GM21723 (cell line): Measurements from ENCODE around the gene BFSP2.

Experiments
- ATAC-seq: cut with Tn5 transposase; IDR thresholded peaks from one replicate; pipeline ENCODE4 v1.9.1; 2021; ENCODE audit warnings: mild to moderate bottlenecking, moderate library complexity; ENCODE audit not compliant: unreplicated experiment

Gene BFSP2

GRCh38 chr3:133383175-133383574 lies 16.7 kb upstream of the BFSP2 start:
- no peak for ATAC-seq

GRCh38 chr3:133383741-133384140 lies 16.1 kb upstream of the BFSP2 start:
- ATAC-seq, result no peak

DNA sequence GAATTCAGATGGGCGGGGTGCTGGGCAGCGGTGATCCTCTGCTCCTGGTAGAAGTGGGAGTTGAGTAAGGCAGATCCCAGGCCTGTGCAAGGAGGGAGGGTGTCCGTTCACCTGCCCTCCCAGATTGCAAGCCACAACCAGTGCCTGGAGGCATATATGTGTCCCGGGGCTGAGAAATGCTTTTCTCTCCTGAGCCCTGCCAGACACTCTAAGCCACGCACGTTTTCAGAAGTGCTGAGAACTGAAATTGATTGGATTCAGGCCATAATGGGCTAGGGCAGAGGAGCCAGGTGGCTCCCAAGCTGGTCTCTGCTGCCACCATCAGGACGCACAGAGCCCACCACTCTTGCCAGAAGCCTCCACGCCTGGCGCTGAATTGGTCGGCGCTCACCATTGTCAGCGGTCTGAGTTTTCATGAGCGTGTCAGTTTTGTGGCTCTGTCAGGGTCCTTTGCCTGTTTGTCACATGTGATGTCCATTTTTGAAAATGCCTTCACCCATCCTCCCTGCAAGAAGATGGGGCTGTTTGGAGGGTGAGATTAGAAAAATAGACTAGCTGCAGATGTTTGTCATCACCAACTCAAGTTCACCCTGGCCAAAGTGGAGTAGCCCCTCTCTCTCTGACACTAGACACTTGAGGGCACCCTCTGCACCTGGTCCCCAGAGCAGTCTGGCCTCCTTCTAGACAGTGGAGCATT lies 15.4 kb upstream of the BFSP2 start:
- peak; percentile 78 for ATAC-seq

- no peak for ATAC-seq
Observed at GRCh38 chr3:133386876-133387275, 13.0 kb upstream of the BFSP2 start.

DNA sequence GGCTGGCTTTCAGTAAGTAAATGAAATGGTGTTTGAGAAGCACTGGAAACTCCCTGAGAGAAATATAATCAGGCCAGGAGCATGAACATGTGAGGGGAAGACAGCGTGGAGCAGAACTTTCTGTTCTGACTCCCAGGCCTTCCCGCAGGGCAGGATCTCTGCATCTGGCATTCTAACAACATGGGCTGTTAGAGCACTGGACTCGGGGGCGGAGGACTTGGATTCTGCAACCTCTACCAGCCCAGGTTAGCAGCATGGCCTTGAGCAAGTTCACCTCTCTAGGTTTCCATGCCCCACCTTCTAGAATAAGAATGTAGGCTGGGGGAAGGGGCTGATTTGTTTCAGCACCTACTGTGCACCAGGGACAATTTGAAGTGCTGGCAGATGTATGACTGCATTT lies 12.5 kb upstream of the BFSP2 start:
- ATAC-seq, result no peak

- no peak for ATAC-seq
Observed at GRCh38 chr3:133388696-133389395, 11.0 kb upstream of the BFSP2 start.

DNA sequence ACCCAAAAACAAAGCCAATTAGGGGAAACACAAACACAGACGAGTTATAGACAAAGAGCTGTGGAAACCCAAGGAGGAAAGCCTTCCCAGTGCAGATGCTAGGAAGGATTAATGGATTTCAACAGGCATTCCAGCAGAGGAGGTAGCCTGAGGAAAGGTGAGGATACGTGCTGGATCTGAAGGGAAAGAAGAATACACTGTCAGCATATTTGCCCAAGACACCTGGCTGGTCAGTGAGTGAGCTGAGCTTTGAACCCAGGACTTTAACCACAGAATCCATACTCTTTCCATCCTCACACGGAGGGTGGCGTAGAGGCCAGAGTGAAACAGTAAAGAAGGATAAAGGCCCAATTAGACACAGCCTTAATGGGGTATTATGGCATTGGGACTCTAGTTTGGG lies 9.1 kb upstream of the BFSP2 start:
- no peak for ATAC-seq

DNA sequence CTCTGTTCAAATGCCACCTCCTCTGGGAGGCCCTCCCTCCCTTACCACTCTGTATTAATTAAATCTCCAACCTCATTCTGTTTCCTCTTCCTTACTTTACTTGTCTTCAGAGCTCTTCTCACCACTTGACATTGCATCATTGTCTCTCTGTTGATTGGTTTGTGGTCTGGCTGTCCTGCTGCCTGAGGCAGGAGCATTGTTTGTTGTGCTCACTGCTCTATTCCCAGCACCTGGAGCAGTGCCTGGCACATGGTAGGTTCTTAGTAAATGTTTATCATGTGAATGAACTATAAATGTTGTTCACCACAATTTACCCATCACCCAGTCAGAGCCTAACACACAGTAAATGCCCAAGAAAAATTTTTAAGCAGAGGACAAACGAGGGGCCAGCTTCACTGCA lies 6.7 kb upstream of the BFSP2 start:
- no peak for ATAC-seq

DNA sequence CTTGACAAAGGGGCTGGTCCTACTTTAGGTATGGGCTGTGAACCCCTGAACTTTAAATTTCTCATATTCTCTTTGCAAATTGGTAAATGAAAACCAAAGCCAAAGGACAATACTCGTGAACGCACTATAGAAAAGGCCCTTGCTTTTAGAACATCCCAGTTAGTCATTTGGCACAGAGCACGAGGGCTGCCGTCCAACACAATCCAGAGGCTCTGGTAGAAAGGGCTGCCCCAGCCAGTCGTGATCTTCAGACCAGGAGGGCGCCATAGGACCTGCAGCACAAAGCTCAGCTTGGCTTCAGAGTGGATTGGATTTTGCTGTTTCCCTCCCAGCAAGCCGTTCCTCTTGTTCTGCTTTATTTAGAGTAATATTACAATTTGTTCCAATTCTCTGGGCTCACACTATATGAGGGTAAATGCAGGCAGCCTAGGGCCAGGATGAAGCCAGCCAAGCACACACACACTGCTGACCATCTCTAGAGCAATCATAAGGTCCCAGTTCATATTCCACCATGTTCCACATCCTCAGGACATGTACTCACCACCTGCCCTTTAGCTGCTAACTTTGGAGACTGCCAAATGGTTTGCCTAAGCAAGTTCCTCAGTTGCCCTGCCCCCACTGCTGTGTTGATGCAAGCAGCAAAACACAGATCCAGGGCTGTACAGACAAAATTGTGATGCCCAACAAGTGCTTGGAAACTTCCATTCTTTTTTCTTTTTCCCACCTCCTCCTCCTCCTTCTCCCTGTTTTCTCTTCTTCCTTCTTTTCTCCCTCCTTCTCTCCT lies 6.0 kb upstream of the BFSP2 start:
- ATAC-seq, result no peak

DNA sequence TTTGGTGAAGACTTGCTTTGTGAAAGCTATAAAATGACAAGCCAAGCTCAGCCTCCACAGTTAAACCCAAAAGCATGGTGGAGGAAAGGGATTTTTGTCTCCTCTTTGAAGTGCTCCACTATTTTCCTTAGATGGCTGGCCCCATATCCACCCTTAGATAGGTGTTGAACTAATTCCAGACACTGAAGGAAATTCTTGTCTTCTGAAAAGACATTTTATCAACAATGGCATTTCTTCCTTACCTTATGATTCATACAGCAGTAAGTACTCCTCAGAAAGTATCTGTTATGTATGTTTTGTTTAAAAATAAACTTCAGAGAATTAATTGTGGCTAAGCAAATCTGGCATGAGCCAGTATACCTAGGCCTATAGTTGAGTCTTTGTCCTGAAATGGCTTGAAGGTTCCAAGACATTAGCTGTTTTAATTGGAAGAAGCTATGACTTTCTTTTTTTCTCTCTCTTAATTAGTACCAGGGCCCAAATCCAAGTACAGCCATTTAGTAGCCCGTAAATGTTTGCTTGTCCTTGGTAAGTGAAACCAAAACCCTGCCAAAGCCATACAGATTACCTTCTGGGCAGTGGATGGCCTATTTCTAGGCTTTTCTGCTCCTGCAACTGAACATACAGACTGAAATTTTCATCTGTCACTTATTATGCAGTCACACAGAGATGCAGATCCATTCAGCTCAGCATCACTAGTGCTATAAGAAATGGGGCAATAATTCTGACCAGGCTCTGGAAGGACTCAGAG lies 5.1 kb upstream of the BFSP2 start:
- ATAC-seq, result no peak

- ATAC-seq, result no peak
Observed at GRCh38 chr3:133396906-133397305, 3.0 kb upstream of the BFSP2 start.

DNA sequence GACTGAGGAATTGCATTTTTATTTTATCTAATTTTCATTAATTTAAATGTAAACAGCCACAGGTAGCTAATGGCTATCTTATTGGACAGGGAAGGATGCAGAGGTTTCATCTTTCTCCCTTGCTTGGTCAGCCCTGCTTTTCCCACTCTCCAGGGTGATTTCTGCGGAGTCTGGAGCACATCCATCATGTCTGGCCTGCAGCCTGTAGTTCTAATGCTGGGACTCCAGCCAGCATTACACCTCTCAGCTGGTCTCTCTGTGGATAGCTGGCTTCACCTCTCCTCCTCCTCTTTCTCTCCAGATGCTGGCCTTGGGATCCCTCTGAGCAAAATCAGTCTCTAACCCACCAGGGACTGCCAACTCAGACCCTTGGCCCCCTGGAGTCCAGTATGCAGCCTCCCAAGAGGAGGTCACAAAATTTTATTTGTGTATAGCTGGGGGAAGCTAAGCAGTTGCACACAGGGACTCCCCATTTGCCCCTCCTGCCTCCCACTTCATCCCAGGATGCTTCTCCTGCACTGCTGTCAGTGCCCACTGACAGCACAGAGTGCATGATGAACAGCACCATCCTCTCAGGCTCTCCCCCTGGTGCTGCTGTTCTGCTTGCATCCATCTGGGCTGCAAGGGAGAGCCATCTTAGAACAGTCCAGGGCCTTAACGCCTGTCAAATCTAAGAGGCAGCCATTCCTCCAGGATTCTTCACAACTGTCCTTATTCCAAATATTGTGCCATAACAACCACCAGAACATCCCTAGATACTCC lies 1.7 kb downstream of the BFSP2 start:
- no peak for ATAC-seq

DNA sequence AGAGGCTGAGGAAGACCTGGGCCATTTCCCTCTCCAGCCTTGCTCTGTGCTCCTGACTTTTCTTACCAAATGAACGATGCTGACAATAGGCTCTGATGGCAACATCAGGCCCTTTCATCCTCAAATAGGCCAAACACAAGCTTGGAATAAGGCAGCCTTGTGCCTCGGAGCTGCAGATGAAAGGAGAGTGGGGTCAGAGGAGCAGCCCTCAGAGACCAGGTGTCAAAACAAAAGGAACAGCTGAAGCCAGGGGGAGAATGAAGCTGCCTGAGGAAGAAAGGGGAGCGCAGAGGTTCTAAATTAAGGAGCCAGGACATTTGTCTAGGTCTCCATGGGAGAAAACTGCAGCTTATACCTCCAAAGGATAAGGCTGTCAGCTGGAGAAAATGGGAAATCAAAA lies 5.1 kb downstream of the BFSP2 start:
- no peak for ATAC-seq

DNA sequence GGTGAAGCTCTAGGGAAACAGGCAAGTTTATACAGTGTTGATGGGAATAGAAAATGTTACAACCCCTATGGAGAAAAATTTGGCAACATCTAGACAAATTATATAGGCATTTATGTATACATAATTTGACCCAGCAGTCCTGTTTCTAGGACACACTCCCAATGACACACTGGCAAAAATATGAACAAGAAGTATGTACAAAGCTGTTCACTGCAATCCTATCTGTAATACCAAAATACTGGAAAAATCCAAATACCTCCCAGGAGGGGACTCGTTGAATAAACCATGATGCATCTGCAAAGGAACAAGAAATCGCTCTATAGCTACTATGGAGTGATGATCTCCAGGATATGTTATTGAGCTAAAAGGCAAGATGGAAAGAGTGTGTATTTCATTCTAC lies 8.5 kb downstream of the BFSP2 start:
- no peak for ATAC-seq

- ATAC-seq, result no peak
Observed at GRCh38 chr3:133408961-133409360, 9.1 kb downstream of the BFSP2 start.

DNA sequence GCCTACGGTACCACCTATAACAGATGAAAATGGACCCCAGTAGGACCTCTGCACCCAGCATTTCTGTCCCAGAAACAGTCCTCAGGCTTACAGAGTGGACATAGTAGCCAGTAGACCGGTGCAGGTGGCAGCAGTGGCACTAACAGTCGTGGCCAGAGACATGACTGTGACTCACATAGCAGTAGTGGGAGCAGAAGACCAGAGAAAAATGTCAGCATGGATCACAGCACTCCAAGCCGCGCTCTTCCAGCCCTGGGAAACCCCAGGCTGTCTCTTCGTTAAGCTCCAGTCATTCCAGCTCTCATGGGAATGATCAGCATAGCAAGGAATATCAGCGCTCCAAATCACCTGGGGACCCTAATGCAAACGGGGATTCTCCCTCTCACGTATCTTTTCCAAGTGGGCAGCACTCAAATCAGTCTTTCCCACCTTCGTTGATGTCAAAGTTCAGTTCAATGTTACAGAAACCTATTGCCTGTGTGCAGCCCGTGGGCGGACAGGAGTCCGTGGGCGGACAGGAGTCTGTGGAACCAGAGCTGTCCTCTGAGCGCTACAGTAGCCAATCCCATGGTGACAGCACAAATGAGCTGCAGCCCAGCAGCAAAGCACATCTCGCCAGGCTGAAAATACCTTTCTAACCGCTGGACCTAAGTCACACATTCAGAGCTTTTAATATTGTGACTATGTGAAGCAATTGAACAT lies 10.5 kb downstream of the BFSP2 start:
- ATAC-seq, result no peak

DNA sequence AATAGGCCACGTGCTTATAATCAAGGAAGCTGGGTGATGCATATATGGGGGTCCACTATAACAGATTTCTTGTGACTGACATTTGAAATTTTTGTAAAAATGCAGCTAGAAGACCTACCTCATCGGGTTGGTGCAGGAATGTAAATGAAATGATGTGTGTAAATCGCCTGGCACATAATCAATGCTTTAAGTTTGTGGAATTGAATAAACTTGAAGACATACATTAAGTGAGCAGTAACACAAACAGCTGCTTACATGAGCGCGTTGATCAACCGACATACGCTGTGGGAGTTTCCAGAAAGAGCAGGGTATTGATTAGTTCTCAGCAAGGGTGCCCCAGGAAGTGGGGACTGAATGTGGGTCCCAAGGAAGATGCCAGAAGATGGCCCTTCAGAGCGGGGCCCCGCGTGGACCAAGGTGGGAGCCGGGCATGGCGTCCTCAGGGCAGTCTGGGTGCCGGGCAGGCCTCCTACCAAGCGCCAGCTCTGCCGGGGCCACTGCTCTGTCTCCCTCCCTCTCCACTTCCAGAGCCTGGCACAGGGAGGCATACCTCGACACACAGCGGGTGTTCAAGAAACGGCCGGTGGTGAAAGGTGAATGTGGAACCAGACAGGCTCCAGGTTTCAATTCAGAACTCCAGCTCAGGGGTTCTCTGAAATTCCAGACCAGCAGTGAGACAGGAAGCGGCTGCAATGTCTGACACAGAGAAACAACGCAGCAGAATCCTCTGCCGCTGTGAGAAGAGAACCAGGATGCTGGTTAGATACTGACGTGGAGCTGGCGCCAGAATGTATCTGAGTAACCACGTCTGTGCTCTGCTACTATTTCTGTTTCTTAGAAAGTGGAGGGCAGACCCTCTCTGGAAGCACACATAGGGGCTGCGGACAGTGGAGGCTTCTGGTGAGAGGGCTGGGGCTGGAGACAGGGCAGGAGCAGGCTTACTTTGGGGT lies 12.6 kb downstream of the BFSP2 start:
- no peak for ATAC-seq

DNA sequence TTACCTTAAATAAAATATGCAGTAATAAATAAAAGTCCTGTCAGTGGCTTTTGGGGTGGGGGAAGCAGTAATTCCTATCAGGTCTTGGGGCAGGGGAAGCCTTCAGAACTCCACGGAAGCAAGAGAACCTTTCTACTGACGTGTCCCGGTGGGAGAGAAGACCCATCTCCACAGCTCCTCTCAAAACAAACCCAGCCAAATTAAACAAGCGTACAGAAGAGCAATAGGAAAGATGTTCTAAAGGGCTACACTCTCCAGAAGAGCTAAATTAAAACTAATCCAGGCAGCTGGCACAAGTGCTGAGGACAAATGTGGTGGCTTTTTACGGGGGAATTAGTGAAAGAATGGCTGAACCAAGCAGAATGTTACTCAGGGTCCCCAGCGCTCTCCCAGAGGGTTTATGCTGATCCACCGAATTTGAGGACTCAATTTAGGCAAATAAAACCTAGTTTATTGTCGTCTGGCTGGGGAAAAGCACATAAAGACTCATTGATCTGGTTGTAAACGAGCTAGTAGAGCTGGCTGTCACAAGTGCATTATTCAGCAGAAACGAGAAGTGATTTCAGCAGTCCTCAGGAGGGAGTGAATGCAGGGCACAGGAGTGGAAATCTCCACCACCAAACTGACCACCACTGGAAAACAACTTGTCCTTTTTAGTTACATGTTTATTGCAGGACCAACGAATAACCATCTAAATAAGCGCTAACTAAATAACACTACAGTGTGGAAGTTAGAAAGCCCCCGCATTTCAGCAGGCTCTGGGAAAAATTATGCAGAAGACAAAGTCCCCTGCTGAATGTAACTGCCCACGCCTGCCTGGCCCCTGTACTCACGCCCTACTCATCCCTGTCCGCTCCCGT lies 13.5 kb downstream of the BFSP2 start:
- no peak for ATAC-seq
